ENCODE results near the gene IL1A. TPM values are rescaled to one million over a fixed set of nuclear protein-coding genes. Genes with fewer than 3 reads are reported as not detected.

The IL1A gene
- total RNA-seq, 1 donor from 2014 or later = not detected

DNA sequence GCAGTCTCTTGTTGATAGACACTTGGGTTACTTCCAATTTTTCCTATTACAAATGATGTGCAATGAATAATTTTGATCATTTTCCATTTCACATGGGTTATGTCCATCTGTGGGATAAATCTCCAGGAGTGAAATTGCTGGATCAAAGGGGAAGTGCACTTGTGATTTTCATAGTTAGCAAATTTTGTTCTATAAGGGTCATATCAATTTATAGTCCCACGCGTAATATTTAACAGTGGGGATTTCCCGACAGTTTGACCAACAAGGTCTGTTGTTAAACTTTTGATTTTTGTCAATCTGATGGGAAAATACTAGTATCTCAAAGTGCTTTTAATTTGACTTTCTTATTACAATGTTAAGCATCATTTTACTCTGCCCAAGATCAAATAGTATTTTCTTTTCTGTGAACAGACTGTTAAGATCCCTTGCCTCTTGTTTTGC is 44.0 kb upstream of the IL1A start:
- H3K9me3 Mint-ChIP-seq (ENCODE audit: unreplicated experiment) = no peaks in the 10 kb centered on the region
- H3K4me3 Mint-ChIP-seq (ENCODE audit: unreplicated experiment) = no peak overlapping the region
- H3K27me3 Mint-ChIP-seq (ENCODE audit: unreplicated experiment) = peaks cover 1% of the 10 kb centered on the region
- DNase-seq = no peak
- no peaks in the 10 kb centered on the region for H3K4me1 Mint-ChIP-seq (ENCODE audit: low read depth, unreplicated experiment)
- TF ChIP-seq, protein P1, sequence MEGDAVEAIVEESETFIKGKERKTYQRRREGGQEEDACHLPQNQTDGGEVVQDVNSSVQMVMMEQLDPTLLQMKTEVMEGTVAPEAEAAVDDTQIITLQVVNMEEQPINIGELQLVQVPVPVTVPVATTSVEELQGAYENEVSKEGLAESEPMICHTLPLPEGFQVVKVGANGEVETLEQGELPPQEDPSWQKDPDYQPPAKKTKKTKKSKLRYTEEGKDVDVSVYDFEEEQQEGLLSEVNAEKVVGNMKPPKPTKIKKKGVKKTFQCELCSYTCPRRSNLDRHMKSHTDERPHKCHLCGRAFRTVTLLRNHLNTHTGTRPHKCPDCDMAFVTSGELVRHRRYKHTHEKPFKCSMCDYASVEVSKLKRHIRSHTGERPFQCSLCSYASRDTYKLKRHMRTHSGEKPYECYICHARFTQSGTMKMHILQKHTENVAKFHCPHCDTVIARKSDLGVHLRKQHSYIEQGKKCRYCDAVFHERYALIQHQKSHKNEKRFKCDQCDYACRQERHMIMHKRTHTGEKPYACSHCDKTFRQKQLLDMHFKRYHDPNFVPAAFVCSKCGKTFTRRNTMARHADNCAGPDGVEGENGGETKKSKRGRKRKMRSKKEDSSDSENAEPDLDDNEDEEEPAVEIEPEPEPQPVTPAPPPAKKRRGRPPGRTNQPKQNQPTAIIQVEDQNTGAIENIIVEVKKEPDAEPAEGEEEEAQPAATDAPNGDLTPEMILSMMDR (IDR thresholded peaks at IDR 0.05; ENCODE audit: partially characterized antibody, unreplicated experiment) = no peak
- H3K27ac Mint-ChIP-seq (ENCODE audit: unreplicated experiment) = no peak overlapping the region
- no peaks in the 10 kb centered on the region for H3K36me3 Mint-ChIP-seq (ENCODE audit: unreplicated experiment)

DNA sequence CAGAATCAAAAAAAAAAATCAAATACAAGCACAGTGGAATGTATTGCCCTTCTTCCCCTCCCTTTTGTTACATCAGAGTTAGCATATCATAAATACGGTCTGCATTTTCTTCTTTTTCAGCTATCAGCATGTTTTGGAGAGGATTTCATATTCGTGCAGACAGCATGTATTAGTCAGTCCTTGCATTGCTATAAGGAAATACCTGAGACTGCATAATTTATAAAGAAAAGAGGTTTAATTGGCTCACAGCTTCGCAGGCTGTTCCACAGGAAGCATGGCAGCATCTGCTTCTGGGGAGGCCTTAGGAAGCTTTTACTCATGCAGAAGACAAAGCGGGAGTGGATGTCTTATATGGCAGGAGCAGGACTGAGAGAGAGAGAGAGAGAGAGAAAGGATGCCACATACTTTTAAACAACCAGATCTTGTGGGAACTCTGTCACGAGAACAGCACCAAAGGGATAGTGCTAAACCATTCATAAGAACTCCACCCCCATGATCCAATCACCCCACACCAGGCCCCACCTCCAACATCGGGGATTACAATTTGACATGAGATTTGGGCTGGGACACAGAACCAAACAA is 43.4 kb upstream of the IL1A start:
- TF ChIP-seq, protein P1 (IDR thresholded peaks at IDR 0.05; ENCODE audit: partially characterized antibody, unreplicated experiment) = no peak
- no peak for DNase-seq
- Mint-ChIP-seq H3K36me3 (ENCODE audit: unreplicated experiment) (no peaks in the 10 kb centered on the region), H3K27me3 (ENCODE audit: unreplicated experiment) (peaks cover 3% of the 10 kb centered on the region), H3K9me3 (ENCODE audit: unreplicated experiment) (no peaks in the 10 kb centered on the region), H3K27ac (ENCODE audit: unreplicated experiment) (no peak overlapping the region), H3K4me3 (ENCODE audit: unreplicated experiment) (no peak overlapping the region), H3K4me1 (ENCODE audit: low read depth, unreplicated experiment) (no peaks in the 10 kb centered on the region)

DNA sequence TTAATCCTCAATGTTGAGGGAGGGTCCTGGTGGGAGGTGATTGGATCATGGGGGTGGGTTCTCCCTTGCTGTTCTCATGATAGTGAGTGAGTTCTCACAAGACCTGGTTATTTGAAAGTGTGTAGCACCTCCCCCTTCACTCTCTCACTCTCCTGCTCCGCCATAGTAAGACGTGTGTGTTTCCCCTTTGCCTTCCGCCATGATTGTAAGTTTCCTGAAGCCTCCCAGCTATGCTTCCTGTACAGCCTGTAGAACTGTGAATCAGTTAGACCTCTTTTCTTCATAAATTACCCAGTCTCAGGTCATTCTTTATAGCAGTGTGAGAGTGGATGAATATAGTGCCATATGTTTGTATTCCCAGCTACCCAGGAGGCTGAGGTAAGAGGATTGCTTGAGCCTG is 42.7 kb upstream of the IL1A start:
- H3K27me3 Mint-ChIP-seq (ENCODE audit: unreplicated experiment) = peaks cover 3% of the 10 kb centered on the region

DNA sequence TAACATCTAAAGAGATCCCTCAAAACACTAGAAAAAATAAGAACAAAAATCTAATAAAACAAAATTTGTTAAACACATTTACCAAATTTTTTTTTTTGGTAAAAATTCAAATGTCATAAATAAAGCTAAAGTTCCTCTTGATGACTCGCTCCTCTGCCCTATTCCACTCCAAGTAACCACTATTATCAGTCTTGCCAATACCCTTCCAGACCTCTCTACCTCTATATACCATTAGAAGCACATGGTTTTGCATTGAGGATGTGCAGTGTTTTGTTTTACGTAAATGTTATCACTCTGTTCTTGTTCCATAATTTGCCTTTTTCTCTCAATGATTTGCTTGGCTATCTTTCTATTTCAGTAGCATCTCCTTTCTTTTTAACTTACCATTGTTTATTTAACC is 41.4 kb upstream of the IL1A start:
- H3K27ac Mint-ChIP-seq (ENCODE audit: unreplicated experiment) = no peak overlapping the region
- TF ChIP-seq, protein P1 (IDR thresholded peaks at IDR 0.05; ENCODE audit: partially characterized antibody, unreplicated experiment) = no peak
- no peaks in the 10 kb centered on the region for H3K36me3 Mint-ChIP-seq (ENCODE audit: unreplicated experiment)
- no peak overlapping the region for H3K4me3 Mint-ChIP-seq (ENCODE audit: unreplicated experiment)
- H3K9me3 Mint-ChIP-seq (ENCODE audit: unreplicated experiment) = peaks cover 2% of the 10 kb centered on the region
- no peaks in the 10 kb centered on the region for H3K4me1 Mint-ChIP-seq (ENCODE audit: low read depth, unreplicated experiment)
- H3K27me3 Mint-ChIP-seq (ENCODE audit: unreplicated experiment) = peaks cover 3% of the 10 kb centered on the region
- DNase-seq = no peak

More for the DNA sequence above, 42.7 kb upstream of the IL1A start:
- Mint-ChIP-seq H3K4me3 (ENCODE audit: unreplicated experiment) (no peak overlapping the region), H3K27ac (ENCODE audit: unreplicated experiment) (no peak overlapping the region), H3K36me3 (ENCODE audit: unreplicated experiment) (no peaks in the 10 kb centered on the region), H3K9me3 (ENCODE audit: unreplicated experiment) (peaks cover 2% of the 10 kb centered on the region), H3K4me1 (ENCODE audit: low read depth, unreplicated experiment) (no peaks in the 10 kb centered on the region)
- no peak for DNase-seq
- TF ChIP-seq, protein P1 (IDR thresholded peaks at IDR 0.05; ENCODE audit: partially characterized antibody, unreplicated experiment) = no peak

DNA sequence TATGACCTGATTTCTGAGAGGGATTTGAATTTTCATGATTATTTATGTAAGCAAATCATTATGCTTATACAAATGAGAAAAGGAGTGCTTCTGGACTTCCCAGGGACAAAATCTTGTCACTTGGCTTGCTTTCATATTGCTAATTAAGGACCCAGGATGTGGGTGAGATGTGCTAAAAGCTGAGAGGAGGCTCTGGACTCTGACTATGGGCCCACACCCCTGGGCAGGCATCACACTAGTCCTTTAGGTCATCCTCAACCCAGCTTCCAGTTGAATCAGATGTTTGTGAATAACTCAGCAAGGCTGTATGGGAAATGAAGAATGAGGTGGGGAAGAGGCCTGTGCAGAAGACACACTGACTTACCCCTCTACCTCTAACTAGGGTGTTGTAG is 40.4 kb upstream of the IL1A start:
- Mint-ChIP-seq H3K27me3 (ENCODE audit: unreplicated experiment) (peaks cover 3% of the 10 kb centered on the region), H3K4me1 (ENCODE audit: low read depth, unreplicated experiment) (no peaks in the 10 kb centered on the region), H3K36me3 (ENCODE audit: unreplicated experiment) (no peaks in the 10 kb centered on the region), H3K27ac (ENCODE audit: unreplicated experiment) (no peak overlapping the region), H3K9me3 (ENCODE audit: unreplicated experiment) (peaks cover 2% of the 10 kb centered on the region), H3K4me3 (ENCODE audit: unreplicated experiment) (no peak overlapping the region)
- DNase-seq = no peak
- TF ChIP-seq, protein P1 (IDR thresholded peaks at IDR 0.05; ENCODE audit: partially characterized antibody, unreplicated experiment) = no peak
